ENCODE results near the gene GARIN5B.

Gene GARIN5B

GRCh38 chr19:55324662-55325061, 38.4 kb downstream of the GARIN5B start:
- DNase-seq (ENCODE audit: low read depth, low spot score), result no peak

- DNase-seq (ENCODE audit: low read depth, low spot score), result no peak
Measured at GRCh38 chr19:55322204-55322885, 40.7 kb downstream of the GARIN5B start.

GRCh38 chr19:55321466-55322137, 41.5 kb downstream of the GARIN5B start:
- DNase-seq (ENCODE audit: low read depth, low spot score), result no peak

- DNase-seq (ENCODE audit: low read depth, low spot score), result no peak
Measured at GRCh38 chr19:55320844-55321419, 42.1 kb downstream of the GARIN5B start.

GRCh38 chr19:55319785-55320184, 43.3 kb downstream of the GARIN5B start:
- DNase-seq (ENCODE audit: low read depth, low spot score), result no peak

GRCh38 chr19:55316646-55317045, 46.4 kb downstream of the GARIN5B start:
- DNase-seq (ENCODE audit: low read depth, low spot score), result no peak

- DNase-seq (ENCODE audit: low read depth, low spot score), result no peak
Measured at GRCh38 chr19:55315956-55316525, 47.0 kb downstream of the GARIN5B start.

GRCh38 chr19:55314396-55314795, 48.7 kb downstream of the GARIN5B start:
- no peak for DNase-seq (ENCODE audit: low read depth, low spot score)

GRCh38 chr19:55312621-55313512, 50.2 kb downstream of the GARIN5B start:
- DNase-seq (ENCODE audit: low read depth, low spot score), result no peak

GRCh38 chr19:55311797-55312196, 51.3 kb downstream of the GARIN5B start:
- no peak for DNase-seq (ENCODE audit: low read depth, low spot score)

GRCh38 chr19:55311397-55311796, 51.7 kb downstream of the GARIN5B start:
- DNase-seq (ENCODE audit: low read depth, low spot score), result no peak

GRCh38 chr19:55310498-55310897, 52.6 kb downstream of the GARIN5B start:
- DNase-seq (ENCODE audit: low read depth, low spot score), result no peak

- DNase-seq (ENCODE audit: low read depth, low spot score), result no peak
Measured at GRCh38 chr19:55309448-55309847, 53.6 kb downstream of the GARIN5B start.

GRCh38 chr19:55308281-55308680, 54.8 kb downstream of the GARIN5B start:
- DNase-seq (ENCODE audit: low read depth, low spot score), result no peak

- no peak for DNase-seq (ENCODE audit: low read depth, low spot score)
Measured at GRCh38 chr19:55306712-55307111, 56.3 kb downstream of the GARIN5B start.

- no peak for DNase-seq (ENCODE audit: low read depth, low spot score)
Measured at GRCh38 chr19:55305983-55306562, 57.0 kb downstream of the GARIN5B start.

- no peak for DNase-seq (ENCODE audit: low read depth, low spot score)
Measured at GRCh38 chr19:55305491-55305890, 57.6 kb downstream of the GARIN5B start.

GRCh38 chr19:55304980-55305379, 58.1 kb downstream of the GARIN5B start:
- DNase-seq (ENCODE audit: low read depth, low spot score), result no peak

All from smooth muscle cell of the brain vasculature (primary cell).